Heart left ventricle (tissue), 13 donors: ENCODE results near the gene WDR82.

Experiments
- CTCF ChIP-seq, 12 donors: fragments of 200-600 bp; sonication (generic) in 4 of 12; IDR thresholded peaks; one replicate each; pipeline versions ENCODE4 v1.5.0 to v1.8.0; 2018 to 2022; ENCODE audit warnings: antibody characterized with exemption in 12 of 12, mild to moderate bottlenecking in 5 of 12
- POLR2A ChIP-seq, 2 donors: fragments of 450-650 bp; IDR thresholded peaks; one replicate each; pipeline ENCODE4 v1.6.1; 2017; ENCODE audit warnings: antibody characterized with exemption in 2 of 2, mild to moderate bottlenecking in 2 of 2, moderate library complexity in 2 of 2
- donor health status: ischemic (EF 13 %, LVEDD 7.1; RV severe dilation, severe dysfunction).
- donor health status: DM: no; HTN: yes; CAD: no.
- donor health status: DM: no; HTN: no; CAD: no.
- donor health status: ischemic (EF 25% LVEDD 6.9; RV normal size, moderate dysfunction).
- donor health status: ischemic (EF 25% LVEDD 5.7; RV mildly dilated, moderate dysfunction).
- donor health status: ischemic (EF 35%, LVEDD 5.7; RV mildly dilated, moderate dysfunction).
- donor health status: nonischemic (EF 11% LVEDD 7.7; RV severe dilation, severe dysfunction).
- donor health status: DM: yes; HTN: yes; CAD: no.
- donor health status: PGD.
- donor health status: ischemic (EF 29% LVEDD 5.4; RV normal size, mild dysfunction).
- donor health status: nonischemic (EF 23%, LVEDD 6.1; RV moderate dilation, normal function).

DNA sequence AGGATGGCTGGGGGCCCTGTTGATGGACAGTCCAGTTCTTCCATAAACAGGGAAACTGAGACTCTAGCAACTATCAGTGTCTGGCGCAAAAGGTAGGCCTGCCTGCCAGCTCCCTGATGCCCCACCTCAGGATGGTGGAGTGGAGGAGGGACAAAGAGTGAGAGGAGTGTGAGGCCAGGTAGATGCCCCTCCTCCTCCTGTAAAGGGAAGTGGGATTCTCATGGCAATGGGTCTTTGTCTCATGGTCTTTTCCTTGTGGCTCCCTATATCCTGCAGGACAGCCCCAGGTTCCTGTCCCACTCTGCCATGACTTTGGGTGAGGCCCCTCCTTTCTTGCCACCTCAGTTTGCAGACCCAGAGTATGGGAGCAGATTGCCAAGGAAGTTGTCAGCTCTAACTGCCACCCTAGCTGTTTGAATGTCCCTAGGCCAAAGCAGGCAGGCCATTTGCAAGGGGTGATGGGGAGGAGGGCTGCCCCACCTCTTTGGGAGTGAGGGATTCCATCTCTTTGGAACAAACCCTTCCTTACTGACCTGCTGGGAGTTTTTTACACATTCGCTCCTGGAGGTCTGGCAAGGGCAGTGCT, 34.8 kb upstream of the WDR82 start:
- TF ChIP-seq CTCF (IDR thresholded peaks at IDR 0.05) (no peak), POLR2A (IDR thresholded peaks at IDR 0.05) (no peak)
